Right lobe of liver (tissue), 6 donors: ENCODE results near the gene PPP1R18. TPM values are rescaled to one million over a fixed set of nuclear protein-coding genes. Genes with fewer than 3 reads are reported as not detected.

ENCODE experiments used
- ATAC-seq, 4 donors: fragments of 200-7000 bp; cut with Tn5 transposase; one replicate each; pipeline ENCODE4 v1.9.1; 2020; ENCODE audit warnings: mild to moderate bottlenecking in 4 of 4, moderate library complexity in 4 of 4
- DNase-seq, 3 donors: peaks; one replicate each; pipeline ENCODE4 v3.0.0-alpha.2; 2020
- H3K27ac ChIP-seq, 3 donors: fragments of 200-600 bp; one replicate each; pipeline ENCODE4 v1.8.0; 2022
- H3K27me3 ChIP-seq, 2 donors: fragments of 200-600 bp; one replicate each; pipeline ENCODE4 v1.8.0; 2022
- H3K36me3 ChIP-seq, 4 donors: fragments of 200-600 bp; sonication (generic) in 1 of 4; one replicate each; pipeline versions ENCODE4 v1.5.1 to v1.8.0; 2017 to 2022; ENCODE audit warnings: control low read depth in 1 of 4
- H3K4me1 ChIP-seq, 4 donors: fragments of 200-600 bp; sonication (generic) in 1 of 4; one replicate each; pipeline versions ENCODE4 v1.5.1 to v1.8.0; 2017 to 2022; ENCODE audit warnings: control low read depth in 1 of 4
- H3K4me3 ChIP-seq, 3 donors: fragments of 200-600 bp; one replicate each; pipeline ENCODE4 v1.8.0; 2022
- H3K9me3 ChIP-seq, 4 donors: fragments of 200-600 bp; sonication (generic) in 1 of 4; one replicate each; pipeline versions ENCODE4 v1.5.1 to v1.8.0; 2017 to 2022; ENCODE audit warnings: control low read depth in 1 of 4
- CTCF ChIP-seq, 4 donors: fragments of 200-600 bp in 3 of 4; fragments of 450-650 bp in 1 of 4; IDR thresholded peaks; one replicate each; pipeline versions ENCODE4 v1.5.1 to v1.8.0; 2016 to 2022; ENCODE audit warnings: antibody characterized with exemption in 4 of 4, mild to moderate bottlenecking in 2 of 4
- POLR2A ChIP-seq: fragments of 450-650 bp; IDR thresholded peaks from one replicate; pipeline ENCODE4 v1.6.1; 2017; ENCODE audit warnings: antibody characterized with exemption, mild to moderate bottlenecking
- WGBS: methylation state at CpG from one replicate; pipeline ENCODE4 v1.1.6; 2018; ENCODE audit warnings: low coverage, low lambda C conversion rate; ENCODE audit not compliant: insufficient coverage; ENCODE audit errors: missing lambda C conversion rate; 5-methylcytosine and 5-hydroxymethylcytosine counted together
- intact Hi-C, 2 donors: fragments of 100-400 bp; cut with DNase I; formaldehyde crosslinking; loops; one replicate each; pipeline versions ENCODE4 v1.11.2 to v1.14.1; 2022
- total RNA-seq, 6 experiments: library from RNA; depleted of rRNA in 2 of 6; stranded (reverse); fragments of >200 nt in 2 of 6; fragmentation: NEBNext Ultra II Directional in 3 of 6; extraction: Animal tissue kit (Norgen Biotek cat#: 25700) in 3 of 6; gene quantifications; one replicate each; pipeline versions ENCODE4 v1.1.0 to v1.2.4, GENCODE V29; 2016 to 2023
- donor health status: DM: no; HTN: yes; CAD: no.
- donor health status: DM: no; HTN: no; CAD: no.
- donor health status: DM: no; HTN: no; CAD: no.
- donor health status: DM: no; HTN: yes; CAD: no.
- donor health status: DM: no; HTN: yes; CAD: no.

PPP1R18 gene
- total RNA-seq, 6 experiments from 2014 or later: 6.7 to 29.1 (median 12.9) TPM

GRCh38 chr6:30703011-30703410, 16.6 kb upstream of the PPP1R18 start:
- no peak for ATAC-seq
- Histone ChIP-seq H3K27me3 (no peaks in the 10 kb centered on the region), H3K27ac (no peak overlapping the region), H3K9me3 (no peaks in the 10 kb centered on the region), H3K4me3 (no peak overlapping the region), H3K4me1 (peaks cover 0 to 21% (median 7%) of the 10 kb centered on the region in 4 donors), H3K36me3 (no peaks in the 10 kb centered on the region)
- DNase-seq: no peak
- WGBS: 93% methylated on average over 7 of the region's 10 CpGs
- intact Hi-C loops: no loop called here
- no peak for TF ChIP-seq POLR2A
- TF ChIP-seq CTCF (IDR thresholded peaks at IDR 0.05): no peak

- 23% methylated on average over 4 of the region's 4 CpGs for WGBS
- Histone ChIP-seq H3K27ac (no peak overlapping the region), H3K27me3 (no peaks in the 10 kb centered on the region), H3K4me3 (no peak overlapping the region), H3K36me3 (no peaks in the 10 kb centered on the region), H3K9me3 (no peaks in the 10 kb centered on the region), H3K4me1 (peaks cover 0 to 16% (median 5%) of the 10 kb centered on the region in 4 donors)
- intact Hi-C loops: no loop called here
- DNase-seq: peak; percentile 69 to 84 (median 79)
- peak; percentile 75 to 98 (median 96) for ATAC-seq
- TF ChIP-seq CTCF (IDR thresholded peaks at IDR 0.05): no peak
- TF ChIP-seq POLR2A: no peak
These were observed 13.9 kb upstream of the PPP1R18 start for GRCh38 chr6:30700340-30700739.

- 96% methylated on average over 4 of the region's 5 CpGs for WGBS
- Histone ChIP-seq H3K27me3 (no peaks in the 10 kb centered on the region), H3K36me3 (no peaks in the 10 kb centered on the region), H3K4me3 (no peak overlapping the region), H3K27ac (no peak overlapping the region), H3K9me3 (no peaks in the 10 kb centered on the region), H3K4me1 (peaks cover 0 to 27% (median 10%) of the 10 kb centered on the region in 4 donors)
- TF ChIP-seq POLR2A (no peak), CTCF (IDR thresholded peaks at IDR 0.05) (no peak)
- ATAC-seq (no peak), DNase-seq (peak in 1 of 3 donors; percentile 1)
- intact Hi-C loops: no loop called here
These were observed 10.0 kb upstream of the PPP1R18 start for GRCh38 chr6:30696432-30696831.

GRCh38 chr6:30691208-30691847, 4.9 kb upstream of the PPP1R18 start:
- peak in 1 of 4 donors; percentile 11 for ATAC-seq
- Histone ChIP-seq H3K4me1 (peaks cover 0 to 30% (median 11%) of the 10 kb centered on the region in 4 donors), H3K27ac (peak overlapping the region; percentile 30 to 61 (median 59)), H3K27me3 (no peaks in the 10 kb centered on the region), H3K4me3 (peak overlapping the region; percentile 54 to 70 (median 62)), H3K9me3 (no peaks in the 10 kb centered on the region), H3K36me3 (no peaks in the 10 kb centered on the region)
- 3% methylated on average over 8 of the region's 8 CpGs for WGBS
- TF ChIP-seq CTCF (IDR thresholded peaks at IDR 0.05) (no peak), POLR2A (no peak)
- intact Hi-C loops: no loop called here
- DNase-seq: no peak
